HG02885 (cell line): Measurements from ENCODE around the gene RBM11.

ENCODE experiments used
- ATAC-seq: cut with Tn5 transposase; IDR thresholded peaks from one replicate; pipeline ENCODE4 v1.9.1; 2021; ENCODE audit warnings: mild to moderate bottlenecking; ENCODE audit not compliant: unreplicated experiment, poor library complexity

Gene RBM11

GRCh38 chr21:14267076-14267475 is 51.1 kb downstream of the RBM11 start:
- no peak for ATAC-seq

GRCh38 chr21:14270631-14271030 is 54.7 kb downstream of the RBM11 start:
- no peak for ATAC-seq

- ATAC-seq, result no peak
Measured at GRCh38 chr21:14271053-14271452, 55.1 kb downstream of the RBM11 start.

- no peak for ATAC-seq
Measured at GRCh38 chr21:14271641-14272040, 55.7 kb downstream of the RBM11 start.

GRCh38 chr21:14273736-14274538 is 58.0 kb downstream of the RBM11 start:
- no peak for ATAC-seq

- no peak for ATAC-seq
Measured at GRCh38 chr21:14275702-14276205, 59.8 kb downstream of the RBM11 start.
